K562 (cell line): ENCODE data around the gene PELI3. TPM values are rescaled to one million over a fixed set of nuclear protein-coding genes. Genes with fewer than 3 reads are reported as not detected.
A peak's percentile ranks its signal among the peaks of the same experiment; 100 is the strongest.

ENCODE experiments used
- ATAC-seq: fragments of 200-7000 bp; cut with Tn5 transposase; 3 replicates; pipeline ENCODE4 v1.9.1; 2020; ENCODE audit warnings: moderate library complexity
- BruUV-seq: library from RNA; stranded (reverse); fragments of 400-500 nt; replicated peaks from 2 replicates; lab custom pipeline; 2021; lab: Mats Ljungman, UMichigan
- CTCF ChIA-PET: fragments of 300-600 bp; formaldehyde crosslinking; extraction: SDS; loops from one replicate; lab custom pipeline; 2021; ENCODE audit warnings: low intra/inter-chr PET ratio; lab: Yijun Ruan, JAX
- POLR2A ChIA-PET: fragments of 300-600, 350-650 bp; sonication (Branson Sonifier 250); formaldehyde crosslinking; extraction: SDS; loops from one replicate; lab custom pipeline; 2021; ENCODE audit warnings: antibody characterized with exemption, inconsistent platforms; lab: Yijun Ruan, JAX
- DNase-seq, 4 experiments: peaks; one replicate each; pipeline versions ENCODE4 v3.0.0 to v3.0.0-alpha.2; 2011 to 2018; ENCODE audit warnings: low spot score in 3 of 4, mixed read lengths in 3 of 4; ENCODE audit errors: extremely low read depth in 1 of 4
- FAIRE-seq: peaks from 2 replicates; lab custom pipeline; 2011; peaks lifted over from hg19 to GRCh38; lab: Jason Lieb, UNC
- H2AFZ ChIP-seq: 2 replicates; pipeline ENCODE4 v1.6.0; 2011; ENCODE audit warnings: low read depth, low read length, control low read depth, inconsistent platforms
- H3K27ac ChIP-seq: fragments of 200-600 bp; 3 replicates; pipeline ENCODE4 v1.8.0; 2011; ENCODE audit warnings: low read depth, mild to moderate bottlenecking, control low read depth, inconsistent platforms, low read length, moderate library complexity, mixed read lengths; ENCODE audit errors: extremely low read depth
- H3K27me3 ChIP-seq, 2 experiments: fragments of 300-600 bp in 1 of 2; 2 replicates in 1 of 2; 3 replicates in 1 of 2; pipeline versions ENCODE4 v1.6.0 to v1.8.0; 2011; ENCODE audit warnings: inconsistent platforms in 2 of 2, low read length in 2 of 2, mild to moderate bottlenecking in 1 of 2, mixed read lengths in 1 of 2, moderate library complexity in 1 of 2; ENCODE audit not compliant: control insufficient read depth in 2 of 2, insufficient read depth in 2 of 2
- H3K36me3 ChIP-seq: fragments of 300-600 bp; 3 replicates; pipeline ENCODE4 v1.8.0; 2011; ENCODE audit warnings: mild to moderate bottlenecking, low read length, inconsistent platforms; ENCODE audit not compliant: control insufficient read depth, insufficient read depth
- H3K4me1 ChIP-seq, 2 experiments: fragments of 200-600 bp in 1 of 2; replicated peaks in 1 of 2; 2 replicates in 1 of 2; 3 replicates in 1 of 2; pipeline versions ENCODE4 v1.5.1 to v1.8.0; 2011; ENCODE audit warnings: inconsistent platforms in 2 of 2, low read length in 2 of 2, mild to moderate bottlenecking in 1 of 2, mixed read lengths in 1 of 2, moderate library complexity in 1 of 2; ENCODE audit not compliant: control insufficient read depth in 2 of 2, insufficient read depth in 2 of 2
- H3K4me2 ChIP-seq: 2 replicates; pipeline ENCODE4 v1.6.1; 2011; ENCODE audit warnings: low read length, control low read depth, inconsistent platforms, mixed read lengths; ENCODE audit not compliant: insufficient read depth
- H3K4me3 ChIP-seq: fragments of 200-600 bp; sonication (generic), shearing (Covaris generic); 2 replicates; pipeline ENCODE4 v1.5.1; 2016; ENCODE audit warnings: control low read depth, inconsistent platforms
- H3K79me2 ChIP-seq: fragments of 200-600 bp; 3 replicates; pipeline ENCODE4 v1.8.0; 2011; ENCODE audit warnings: low read length, inconsistent platforms; ENCODE audit not compliant: control insufficient read depth, insufficient read depth
- H3K9ac ChIP-seq, 2 experiments: 2 replicates each; pipeline versions ENCODE4 v1.6.0 to v1.6.1; 2011; ENCODE audit warnings: low read depth in 2 of 2, low read length in 2 of 2, control low read depth in 1 of 2, inconsistent platforms in 1 of 2, mild to moderate bottlenecking in 1 of 2, mixed read lengths in 1 of 2; ENCODE audit not compliant: insufficient read depth in 1 of 2
- H3K9me1 ChIP-seq: one replicate; pipeline ENCODE4 v1.6.0; 2011; ENCODE audit warnings: inconsistent platforms, mild to moderate bottlenecking, low read length, moderate library complexity; ENCODE audit not compliant: control insufficient read depth, insufficient read depth
- H3K9me3 ChIP-seq: replicated peaks from 2 replicates; pipeline ENCODE4 v1.5.1; 2011; ENCODE audit warnings: low read depth, low read length, inconsistent platforms; ENCODE audit not compliant: control insufficient read depth, insufficient read depth
- H4K20me1 ChIP-seq: replicated peaks from 2 replicates; pipeline ENCODE4 v1.6.1; 2011; ENCODE audit warnings: low read length, inconsistent platforms, mixed read lengths; ENCODE audit not compliant: control insufficient read depth, insufficient read depth
- HDGF ChIP-seq: fragments of 450-650 bp; IDR thresholded peaks from 2 replicates; pipeline ENCODE4 v1.6.1; 2016
- NR1H2 ChIP-seq: sonication (generic); formaldehyde crosslinking; IDR thresholded peaks from 2 replicates; pipeline ENCODE4 v1.4.0; 2020; ENCODE audit warnings: mild to moderate bottlenecking, missing genetic modification reagents
- ZNF165 ChIP-seq: fragments of 250-450 bp; sonication (Bioruptor Pico); IDR thresholded peaks from 2 replicates; pipeline ENCODE4 v1.4.0; 2020; ENCODE audit warnings: borderline replicate concordance
- WGBS: fragments of 100-300 bp; shearing (Covaris generic); methylation state at CpG from one replicate; pipeline ENCODE4 v1.1.6; 2016; ENCODE audit warnings: low coverage, mixed read lengths; ENCODE audit not compliant: insufficient coverage; ENCODE audit errors: missing lambda C conversion rate; 5-methylcytosine and 5-hydroxymethylcytosine counted together
- in situ Hi-C: fragments of 300-500 bp; cut with MboI; formaldehyde crosslinking; loops from 4 replicates; pipeline ENCODE4 v1.15.0; 2018; ENCODE audit warnings: inconsistent platforms, mixed read lengths
- intact Hi-C: fragments of 100-400 bp; cut with micrococcal nuclease; formaldehyde crosslinking; loops from 2 replicates; pipeline ENCODE4 v1.14.2; 2022
- polyA plus RNA-seq, 8 experiments: library from polyadenylated mRNA; depleted of rRNA in 4 of 8; stranded (reverse) in 5 of 8; unstranded in 3 of 8; fragments of >200 nt; fragmentation: Nextera tagmentation in 2 of 8; fragmentation: Illumina TruSeq in 1 of 8; extraction: Ambion mirVana in 2 of 8; extraction: Trizol in 1 of 8; gene quantifications; 2 replicates each; pipeline versions ENCODE4 v1.2.1 to v1.2.3, GENCODE V29; 2011 to 2014; ENCODE audit warnings: inconsistent platforms in 1 of 8, missing spikeins in 1 of 8
- total RNA-seq, 7 experiments: library from RNA; depleted of rRNA in 6 of 7; stranded (reverse); fragments of >200 nt in 6 of 7; fragmentation: Illumina TruSeq in 2 of 7; extraction: Trizol in 2 of 7; gene quantifications; 2 replicates each; pipeline versions ENCODE4 v1.2.1 to v1.2.3, GENCODE V29; 2011 to 2021; ENCODE audit warnings: low replicate concordance in 1 of 7
- TF ChIP-seq, protein P1 (sequence below): IDR thresholded peaks from 2 replicates; pipeline ENCODE4 v1.6.1; 2012; ENCODE audit warnings: low read depth, low read length, improper control_type of control experiment, borderline replicate concordance
- TF ChIP-seq, protein P2 (sequence below): fragments of 250-450 bp; sonication (Bioruptor Pico); IDR thresholded peaks from 2 replicates; pipeline ENCODE4 v1.8.0; 2021; ENCODE audit warnings: mild to moderate bottlenecking, moderate library complexity
- TF ChIP-seq, protein P3 (sequence below), 2 experiments: fragments of 450-650 bp; formaldehyde crosslinking in 1 of 2; IDR thresholded peaks; 2 replicates each; pipeline versions ENCODE4 v1.4.0 to v1.6.1; 2014 to 2020; ENCODE audit warnings: mild to moderate bottlenecking in 2 of 2, borderline replicate concordance in 1 of 2, low read depth in 1 of 2
- TF ChIP-seq, protein P4 (sequence below): fragments of 250-450 bp; sonication (Bioruptor Pico); IDR thresholded peaks from 2 replicates; pipeline ENCODE4 v1.5.0; 2021
- TF ChIP-seq, protein P5 (sequence below): sonication (generic); IDR thresholded peaks from 2 replicates; pipeline ENCODE4 v1.6.1; 2016

PELI3 gene
- total and polyA plus RNA-seq, 9 of the 15 experiments (the other 6 are each of a cell fraction or from before 2014, with no cell fraction given), result 0.17 to 4.2 (median 1.9) TPM

DNA sequence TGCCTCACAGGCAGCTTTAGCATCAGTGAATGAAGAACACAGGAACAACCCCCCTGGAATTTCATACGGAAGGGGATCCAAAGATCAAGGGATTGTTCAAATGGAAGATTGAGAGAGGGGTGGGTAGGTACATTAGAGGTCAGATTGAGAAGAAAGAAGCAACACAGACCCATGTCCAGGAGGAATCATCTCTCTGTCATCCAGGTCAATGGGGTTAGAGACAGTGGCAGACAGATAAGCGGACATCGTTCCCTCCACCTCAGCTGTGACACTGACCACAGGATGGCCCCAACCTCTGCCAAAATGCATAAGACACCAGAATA lies 47.8 kb upstream of the PELI3 start:
- Histone ChIP-seq H3K36me3 (no peaks in the 10 kb centered on the region), H3K27me3 (peaks cover under 1 to 10% of the 10 kb centered on the region in 2 experiments; a peak in 3 of 5 replicates), H3K4me1 (peaks cover 2 to 8% of the 10 kb centered on the region in 2 experiments; a peak in 2 of 5 replicates), H3K4me3 (no peak overlapping the region), H3K79me2 (no peaks in the 10 kb centered on the region), H3K9ac (no peak overlapping the region), H2AFZ (no peak overlapping the region), H3K27ac (no peak overlapping the region), H3K9me3 (no peaks in the 10 kb centered on the region), H4K20me1 (peaks cover 16% of the 10 kb centered on the region), H3K4me2 (no peak overlapping the region), H3K9me1 (peaks cover 6% of the 10 kb centered on the region)
- DNase-seq (no peak), ATAC-seq (no peak), FAIRE-seq (no peak)
- POLR2A ChIA-PET, result interaction anchor here (0.5 kb wide), 1 partner anchor 260 kb away, joined by 3 read pairs; no protein-coding TSS in a partner anchor
- CTCF ChIA-PET, result interaction anchor here (0.6 to 2.2 kb wide), 4 partner anchors 10 to 413 kb away, joined by 3 to 12 read pairs (median 4); no protein-coding TSS in a partner anchor
- in situ Hi-C loops, result no loop called here
- intact Hi-C loops, result no loop called here
- BruUV-seq, result no TSS peak
- WGBS, result 47% methylated on average over 3 of the region's 3 CpGs
- TF ChIP-seq, protein P1, sequence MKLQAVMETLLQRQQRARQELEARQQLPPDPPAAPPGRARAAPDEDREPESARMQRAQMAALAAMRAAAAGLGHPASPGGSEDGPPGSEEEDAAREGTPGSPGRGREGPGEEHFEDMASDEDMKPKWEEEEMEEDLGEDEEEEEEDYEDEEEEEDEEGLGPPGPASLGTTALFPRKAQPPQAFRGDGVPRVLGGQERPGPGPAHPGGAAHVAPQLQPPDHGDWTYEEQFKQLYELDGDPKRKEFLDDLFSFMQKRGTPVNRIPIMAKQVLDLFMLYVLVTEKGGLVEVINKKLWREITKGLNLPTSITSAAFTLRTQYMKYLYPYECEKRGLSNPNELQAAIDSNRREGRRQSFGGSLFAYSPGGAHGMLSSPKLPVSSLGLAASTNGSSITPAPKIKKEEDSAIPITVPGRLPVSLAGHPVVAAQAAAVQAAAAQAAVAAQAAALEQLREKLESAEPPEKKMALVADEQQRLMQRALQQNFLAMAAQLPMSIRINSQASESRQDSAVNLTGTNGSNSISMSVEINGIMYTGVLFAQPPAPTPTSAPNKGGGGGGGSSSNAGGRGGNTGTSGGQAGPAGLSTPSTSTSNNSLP, result no peak
- TF ChIP-seq, protein P2, sequence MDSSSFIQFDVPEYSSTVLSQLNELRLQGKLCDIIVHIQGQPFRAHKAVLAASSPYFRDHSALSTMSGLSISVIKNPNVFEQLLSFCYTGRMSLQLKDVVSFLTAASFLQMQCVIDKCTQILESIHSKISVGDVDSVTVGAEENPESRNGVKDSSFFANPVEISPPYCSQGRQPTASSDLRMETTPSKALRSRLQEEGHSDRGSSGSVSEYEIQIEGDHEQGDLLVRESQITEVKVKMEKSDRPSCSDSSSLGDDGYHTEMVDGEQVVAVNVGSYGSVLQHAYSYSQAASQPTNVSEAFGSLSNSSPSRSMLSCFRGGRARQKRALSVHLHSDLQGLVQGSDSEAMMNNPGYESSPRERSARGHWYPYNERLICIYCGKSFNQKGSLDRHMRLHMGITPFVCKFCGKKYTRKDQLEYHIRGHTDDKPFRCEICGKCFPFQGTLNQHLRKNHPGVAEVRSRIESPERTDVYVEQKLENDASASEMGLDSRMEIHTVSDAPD, result no peak
- TF ChIP-seq NR1H2, result no peak
- no peak for TF ChIP-seq HDGF
- TF ChIP-seq, protein P3, sequence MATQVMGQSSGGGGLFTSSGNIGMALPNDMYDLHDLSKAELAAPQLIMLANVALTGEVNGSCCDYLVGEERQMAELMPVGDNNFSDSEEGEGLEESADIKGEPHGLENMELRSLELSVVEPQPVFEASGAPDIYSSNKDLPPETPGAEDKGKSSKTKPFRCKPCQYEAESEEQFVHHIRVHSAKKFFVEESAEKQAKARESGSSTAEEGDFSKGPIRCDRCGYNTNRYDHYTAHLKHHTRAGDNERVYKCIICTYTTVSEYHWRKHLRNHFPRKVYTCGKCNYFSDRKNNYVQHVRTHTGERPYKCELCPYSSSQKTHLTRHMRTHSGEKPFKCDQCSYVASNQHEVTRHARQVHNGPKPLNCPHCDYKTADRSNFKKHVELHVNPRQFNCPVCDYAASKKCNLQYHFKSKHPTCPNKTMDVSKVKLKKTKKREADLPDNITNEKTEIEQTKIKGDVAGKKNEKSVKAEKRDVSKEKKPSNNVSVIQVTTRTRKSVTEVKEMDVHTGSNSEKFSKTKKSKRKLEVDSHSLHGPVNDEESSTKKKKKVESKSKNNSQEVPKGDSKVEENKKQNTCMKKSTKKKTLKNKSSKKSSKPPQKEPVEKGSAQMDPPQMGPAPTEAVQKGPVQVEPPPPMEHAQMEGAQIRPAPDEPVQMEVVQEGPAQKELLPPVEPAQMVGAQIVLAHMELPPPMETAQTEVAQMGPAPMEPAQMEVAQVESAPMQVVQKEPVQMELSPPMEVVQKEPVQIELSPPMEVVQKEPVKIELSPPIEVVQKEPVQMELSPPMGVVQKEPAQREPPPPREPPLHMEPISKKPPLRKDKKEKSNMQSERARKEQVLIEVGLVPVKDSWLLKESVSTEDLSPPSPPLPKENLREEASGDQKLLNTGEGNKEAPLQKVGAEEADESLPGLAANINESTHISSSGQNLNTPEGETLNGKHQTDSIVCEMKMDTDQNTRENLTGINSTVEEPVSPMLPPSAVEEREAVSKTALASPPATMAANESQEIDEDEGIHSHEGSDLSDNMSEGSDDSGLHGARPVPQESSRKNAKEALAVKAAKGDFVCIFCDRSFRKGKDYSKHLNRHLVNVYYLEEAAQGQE (IDR thresholded peaks at IDR 0.05; ENCODE audit: borderline replicate concordance), result no peak
- TF ChIP-seq, protein P3 (CRISPR knock-in tag; IDR thresholded peaks at IDR 0.05; ENCODE audit: low read depth), result peak; percentile 56; the same call in 1 of the 2 replicates
- TF ChIP-seq ZNF165, result no peak
- TF ChIP-seq, protein P4, sequence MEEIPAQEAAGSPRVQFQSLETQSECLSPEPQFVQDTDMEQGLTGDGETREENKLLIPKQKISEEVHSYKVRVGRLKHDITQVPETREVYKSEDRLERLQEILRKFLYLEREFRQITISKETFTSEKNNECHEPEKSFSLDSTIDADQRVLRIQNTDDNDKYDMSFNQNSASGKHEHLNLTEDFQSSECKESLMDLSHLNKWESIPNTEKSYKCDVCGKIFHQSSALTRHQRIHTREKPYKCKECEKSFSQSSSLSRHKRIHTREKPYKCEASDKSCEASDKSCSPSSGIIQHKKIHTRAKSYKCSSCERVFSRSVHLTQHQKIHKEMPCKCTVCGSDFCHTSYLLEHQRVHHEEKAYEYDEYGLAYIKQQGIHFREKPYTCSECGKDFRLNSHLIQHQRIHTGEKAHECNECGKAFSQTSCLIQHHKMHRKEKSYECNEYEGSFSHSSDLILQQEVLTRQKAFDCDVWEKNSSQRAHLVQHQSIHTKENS (CRISPR knock-in tag), result no peak
- TF ChIP-seq, protein P5, sequence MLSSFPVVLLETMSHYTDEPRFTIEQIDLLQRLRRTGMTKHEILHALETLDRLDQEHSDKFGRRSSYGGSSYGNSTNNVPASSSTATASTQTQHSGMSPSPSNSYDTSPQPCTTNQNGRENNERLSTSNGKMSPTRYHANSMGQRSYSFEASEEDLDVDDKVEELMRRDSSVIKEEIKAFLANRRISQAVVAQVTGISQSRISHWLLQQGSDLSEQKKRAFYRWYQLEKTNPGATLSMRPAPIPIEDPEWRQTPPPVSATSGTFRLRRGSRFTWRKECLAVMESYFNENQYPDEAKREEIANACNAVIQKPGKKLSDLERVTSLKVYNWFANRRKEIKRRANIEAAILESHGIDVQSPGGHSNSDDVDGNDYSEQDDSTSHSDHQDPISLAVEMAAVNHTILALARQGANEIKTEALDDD, result no peak
